GM12891 (cell line): Measurements from ENCODE around the gene RADIL.

Experiments used
- PAX5 ChIP-seq: IDR thresholded peaks from 2 replicates; pipeline ENCODE4 v1.6.1; 2011; ENCODE audit warnings: low read length, moderate library complexity, mild to moderate bottlenecking; ENCODE audit not compliant: insufficient read depth, severe bottlenecking
- POLR2A ChIP-seq: IDR thresholded peaks from 2 replicates; pipeline ENCODE4 v1.6.1; 2011; ENCODE audit warnings: low read depth, low read length, control low read depth
- POLR2AphosphoS5 ChIP-seq: IDR thresholded peaks from 2 replicates; pipeline ENCODE4 v1.6.1; 2011; ENCODE audit warnings: low read depth, low read length, control low read depth
- POU2F2 ChIP-seq: IDR thresholded peaks from 2 replicates; pipeline ENCODE4 v1.6.1; 2011; ENCODE audit warnings: low read depth, mild to moderate bottlenecking, control low read depth, low read length, moderate library complexity
- SPI1 ChIP-seq: IDR thresholded peaks from 2 replicates; pipeline ENCODE4 v1.6.1; 2011; ENCODE audit warnings: low read depth, low read length, control low read depth
- TAF1 ChIP-seq: IDR thresholded peaks from 2 replicates; pipeline ENCODE4 v1.6.1; 2011; ENCODE audit warnings: low read depth, low read length, control low read depth

DNA sequence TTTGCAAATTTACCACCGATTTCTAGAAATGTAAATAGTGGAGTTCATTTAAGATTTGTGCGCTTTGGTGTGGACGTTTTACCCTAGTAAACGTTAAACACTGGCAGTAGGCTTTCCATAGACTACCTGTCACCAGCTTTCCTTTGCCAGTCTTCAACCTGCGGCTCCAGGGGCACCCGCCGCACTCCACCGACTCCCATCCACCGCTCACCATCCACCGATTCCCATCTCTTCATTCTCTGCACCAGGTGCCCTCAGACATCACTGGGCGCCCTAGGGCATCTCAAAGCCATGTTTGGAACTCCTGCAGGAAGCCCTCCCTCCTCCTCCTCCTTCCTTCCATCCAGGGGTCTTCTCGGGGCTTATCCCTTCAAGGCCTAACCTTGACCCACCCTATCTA is 109.5 kb downstream of the RADIL start:
- TF ChIP-seq POLR2AphosphoS5 (no peak), SPI1 (no peak), POLR2A (no peak), TAF1 (no peak), POU2F2 (no peak), PAX5 (no peak)
